NK-92 treated with Interleukin-12 subunit alpha and Interleukin-12 subunit beta, amount 100 ng/mL, for 24 hours (cell line): ENCODE results near the gene RNF39.
"Not testable (repeated sequence)": the region's sequence is repeated elsewhere in the genome, so short reads cannot be mapped to it uniquely, and the experiment has no call there.

Source experiments
- DNase-seq: peaks from one replicate; lab custom pipeline; 2025; lab: John Stamatoyannopoulos, UW

The RNF39 gene

DNA sequence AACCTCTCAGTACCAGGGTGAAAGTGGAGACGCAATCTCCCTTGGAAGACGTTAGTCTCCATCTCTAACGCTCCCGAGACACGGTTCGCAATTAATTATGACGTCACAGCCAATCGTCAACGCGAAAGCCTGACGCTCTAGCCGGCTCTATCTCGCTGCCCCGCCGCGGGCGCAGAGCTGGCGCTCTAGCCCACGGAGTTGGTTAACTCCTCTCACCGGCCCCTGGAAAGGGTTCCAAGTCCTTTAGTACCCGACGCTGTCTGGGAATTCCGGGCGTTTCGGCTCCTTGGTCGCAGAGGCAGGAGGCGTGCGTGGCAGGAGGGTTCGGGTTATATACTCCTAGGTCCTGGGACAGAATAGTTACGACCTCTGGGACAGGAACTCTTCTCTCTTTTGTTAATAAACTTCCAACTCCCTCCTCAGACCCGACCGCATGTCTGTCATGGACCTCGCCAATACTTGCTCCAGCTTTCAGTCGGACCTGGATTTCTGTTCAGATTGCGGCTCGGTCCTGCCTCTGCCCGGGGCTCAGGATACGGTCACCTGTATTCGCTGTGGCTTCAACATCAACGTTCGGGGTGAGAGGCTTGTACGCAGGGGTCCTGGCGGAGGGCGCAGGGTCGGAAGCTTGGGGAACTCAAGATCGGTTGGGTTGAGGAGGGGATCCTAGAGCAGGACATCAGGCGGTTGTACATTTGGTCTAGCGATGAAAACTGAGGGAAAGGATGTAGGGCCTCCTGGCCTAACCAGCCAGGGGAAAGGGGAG, 14.3 kb downstream of the RNF39 start, which contains the start of gene POLR1H:
Gene POLR1H (plus strand): TSS at position 174 of the 766 bp plus-strand sequence. CDS start 260 bp downstream, at position 434.
- peak; percentile 84 for DNase-seq

DNA sequence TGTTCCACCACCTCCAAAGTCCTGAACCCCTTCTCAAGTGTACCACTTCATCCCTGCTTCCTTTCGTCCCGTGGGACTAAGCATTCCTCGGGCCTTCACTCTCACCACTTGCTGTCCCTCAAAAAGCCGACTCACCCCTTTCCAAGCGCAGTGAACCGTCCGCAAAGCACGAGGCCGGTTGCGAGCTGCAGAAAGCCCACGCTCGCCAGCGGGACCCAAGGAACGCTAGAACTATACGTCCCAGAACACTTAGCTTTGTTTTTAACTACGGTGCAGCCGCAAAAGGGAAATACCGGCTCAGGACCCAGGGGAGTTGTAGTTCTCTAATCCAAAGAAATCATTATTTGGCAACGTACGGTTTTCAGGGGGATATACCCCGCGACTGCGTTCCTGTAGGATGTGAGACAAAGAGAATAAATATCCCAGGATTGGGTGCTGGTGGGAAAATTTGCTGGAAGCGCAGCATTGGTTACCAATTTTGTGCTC, 14.9 kb downstream of the RNF39 start:
- peak; percentile 14 for DNase-seq

DNA sequence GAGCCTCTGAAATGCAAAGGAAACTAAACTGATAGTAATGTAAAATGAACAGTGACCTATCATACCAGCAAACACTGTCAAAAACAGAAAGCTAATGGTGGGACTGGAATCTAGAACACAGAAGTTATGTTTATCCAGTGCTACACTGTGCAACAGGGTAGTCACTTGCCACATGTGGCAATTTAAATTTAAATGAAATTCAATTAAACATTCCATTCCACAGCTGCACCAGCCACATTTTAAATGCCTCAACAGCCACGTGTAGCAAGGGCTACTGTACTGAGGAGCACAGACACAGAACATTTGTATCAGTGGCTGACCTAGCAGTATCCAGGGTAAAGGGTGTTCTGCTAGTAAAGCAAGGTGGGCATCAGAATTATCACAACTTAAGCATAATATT, 20.1 kb downstream of the RNF39 start:
- DNase-seq, result no peak

DNA sequence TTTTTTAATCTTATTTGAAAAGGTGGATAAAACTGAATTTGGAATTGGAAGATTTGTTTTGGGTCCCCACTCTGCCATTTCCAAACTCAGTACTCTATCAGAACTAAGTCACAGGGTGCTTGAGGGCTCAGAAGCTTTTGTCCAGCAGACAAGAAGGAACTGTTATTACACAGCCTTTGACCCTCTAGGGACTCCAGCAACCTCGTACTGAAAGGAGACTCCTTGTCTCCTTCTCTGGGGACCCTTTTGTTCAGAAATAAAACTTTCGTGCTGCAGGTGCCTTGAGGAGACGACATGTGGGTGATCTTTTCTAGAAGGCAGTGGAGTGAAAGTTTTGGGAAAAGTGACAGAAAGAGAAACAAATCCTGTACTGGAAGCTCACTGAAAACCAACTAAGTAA, 21.9 kb downstream of the RNF39 start:
- no peak for DNase-seq

DNA sequence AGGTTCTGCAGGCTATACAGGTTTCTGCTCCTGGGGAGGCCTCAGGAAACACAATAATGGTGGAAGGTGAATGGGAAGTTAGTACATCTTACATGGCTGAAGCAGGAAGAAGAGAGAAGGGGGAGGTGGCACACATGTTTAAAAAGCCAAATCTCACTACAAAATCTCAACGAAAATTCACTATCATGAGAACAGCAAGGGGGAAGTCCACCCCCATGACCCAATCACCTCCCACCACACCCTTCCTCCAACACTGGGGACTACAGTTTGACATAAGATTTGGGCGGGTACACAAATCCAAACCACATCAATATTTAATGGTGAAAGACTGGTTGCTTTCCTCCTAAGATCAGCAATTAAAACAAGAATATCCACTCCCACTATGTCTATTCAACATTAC, 28.3 kb downstream of the RNF39 start:
- DNase-seq, result no peak

DNA sequence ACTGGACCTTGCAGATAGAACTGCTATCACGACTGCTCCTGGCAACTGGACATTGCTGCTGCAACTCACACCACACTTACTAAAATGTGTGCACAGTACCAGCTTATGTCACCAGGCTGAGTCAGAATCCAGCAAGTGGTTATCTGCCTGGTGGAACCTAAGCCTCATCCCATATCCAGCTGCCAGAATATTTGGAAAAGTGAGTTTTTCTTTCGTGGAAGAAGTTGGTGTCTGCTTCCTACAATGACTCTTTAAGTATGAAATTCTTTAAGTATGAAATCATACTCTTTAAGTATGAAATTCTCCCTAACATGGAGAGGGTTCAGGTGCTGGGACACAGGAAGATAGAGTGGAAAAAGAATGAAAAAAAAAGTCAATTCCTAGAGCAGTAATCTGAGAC, 30.9 kb downstream of the RNF39 start:
- DNase-seq, result no peak

DNA sequence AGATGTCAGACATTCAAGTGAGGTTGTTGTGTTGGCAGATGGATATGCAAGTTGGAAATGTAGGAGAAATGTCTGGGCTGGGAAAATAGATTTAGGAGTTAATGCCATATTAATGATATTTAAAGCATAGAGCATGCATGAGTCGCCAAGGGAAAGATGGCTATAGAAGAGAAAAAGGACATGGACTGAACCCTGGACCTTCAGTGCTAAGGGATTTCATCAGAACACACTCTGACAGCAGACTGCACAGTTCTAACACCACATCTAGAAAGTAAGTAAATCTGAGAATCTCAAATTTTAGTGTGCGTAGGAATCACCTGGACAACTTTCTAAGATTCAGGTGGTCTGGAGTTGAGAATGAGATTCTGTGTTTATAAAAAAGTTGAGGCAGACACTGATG, 31.8 kb downstream of the RNF39 start:
- no peak for DNase-seq

DNA sequence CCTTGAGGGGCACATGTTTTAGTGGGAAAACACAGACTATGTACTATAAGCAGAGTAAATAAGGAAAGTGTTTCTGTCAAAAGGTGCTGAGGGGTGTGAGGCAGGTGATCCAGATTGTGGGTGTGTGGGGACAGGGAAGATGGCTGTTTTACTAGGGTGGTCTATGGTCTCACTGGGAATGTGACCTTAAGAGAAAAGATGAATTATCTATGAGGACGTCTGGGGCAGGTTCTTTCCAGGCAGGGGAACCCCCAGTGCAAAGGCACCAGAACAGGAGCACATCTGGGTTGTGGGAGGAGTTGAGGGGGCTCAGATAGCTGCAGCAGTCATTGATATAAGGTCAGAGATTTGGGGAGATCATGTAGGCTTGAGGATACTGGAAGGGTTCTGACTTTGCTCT, 32.7 kb downstream of the RNF39 start:
- DNase-seq, result no peak

DNA sequence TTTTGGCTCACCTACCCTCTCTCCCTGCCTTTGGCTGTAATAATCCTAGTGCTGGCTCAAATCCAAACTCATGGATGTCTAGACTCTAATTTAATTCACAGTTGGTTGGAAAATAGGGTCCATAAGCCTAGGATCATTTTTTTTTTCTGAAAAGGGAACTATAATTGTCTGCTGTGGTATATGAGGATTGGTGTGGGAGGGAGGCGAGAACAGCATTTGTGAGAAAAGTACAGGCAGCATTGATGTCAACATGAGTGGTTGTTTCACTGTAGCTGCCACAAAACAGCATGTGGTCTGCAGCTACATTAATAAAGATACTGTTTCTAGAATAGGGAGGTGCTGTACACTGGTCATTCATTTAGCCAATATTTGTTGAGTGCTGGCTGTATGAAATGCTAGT, 33.1 kb downstream of the RNF39 start:
- no peak for DNase-seq

DNA sequence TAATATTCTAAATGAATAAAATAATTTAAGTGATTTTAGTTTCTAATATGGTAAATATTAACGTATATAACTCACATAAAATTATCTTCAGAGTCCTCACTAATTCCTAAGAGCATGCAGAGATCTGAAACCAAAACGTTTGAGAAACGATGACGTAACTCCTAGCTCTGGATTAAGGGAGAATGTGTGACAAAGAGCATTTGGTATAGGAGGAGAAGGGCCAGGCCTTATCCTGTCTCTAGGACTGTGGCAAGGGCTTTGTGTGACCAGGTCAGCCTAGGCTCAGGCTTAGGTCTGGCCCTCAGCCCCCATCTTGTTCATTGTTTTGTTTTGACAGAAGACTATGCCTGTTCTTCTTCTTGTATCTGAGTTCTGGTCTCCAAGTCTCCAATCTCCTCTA, 33.7 kb downstream of the RNF39 start:
- no peak for DNase-seq

DNA sequence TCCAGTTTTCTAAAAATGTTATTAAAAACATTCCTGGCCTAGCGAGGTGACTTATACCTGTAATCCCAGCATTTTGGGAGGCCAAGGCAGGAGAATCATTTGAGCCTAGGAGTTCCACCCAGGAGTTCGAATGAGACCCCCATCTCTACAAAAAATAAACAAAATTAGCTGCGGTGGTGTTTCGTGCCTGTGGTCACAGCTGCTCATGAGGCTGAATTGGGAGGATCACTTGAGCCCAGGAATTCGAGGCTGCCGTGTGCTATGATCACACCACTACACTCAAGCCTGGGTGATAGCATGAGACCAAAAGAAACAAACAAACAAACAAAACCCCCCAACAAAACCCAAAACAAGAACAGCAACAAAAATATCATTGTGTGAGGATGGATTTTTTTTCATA, 34.3 kb downstream of the RNF39 start:
- no peak for DNase-seq

DNA sequence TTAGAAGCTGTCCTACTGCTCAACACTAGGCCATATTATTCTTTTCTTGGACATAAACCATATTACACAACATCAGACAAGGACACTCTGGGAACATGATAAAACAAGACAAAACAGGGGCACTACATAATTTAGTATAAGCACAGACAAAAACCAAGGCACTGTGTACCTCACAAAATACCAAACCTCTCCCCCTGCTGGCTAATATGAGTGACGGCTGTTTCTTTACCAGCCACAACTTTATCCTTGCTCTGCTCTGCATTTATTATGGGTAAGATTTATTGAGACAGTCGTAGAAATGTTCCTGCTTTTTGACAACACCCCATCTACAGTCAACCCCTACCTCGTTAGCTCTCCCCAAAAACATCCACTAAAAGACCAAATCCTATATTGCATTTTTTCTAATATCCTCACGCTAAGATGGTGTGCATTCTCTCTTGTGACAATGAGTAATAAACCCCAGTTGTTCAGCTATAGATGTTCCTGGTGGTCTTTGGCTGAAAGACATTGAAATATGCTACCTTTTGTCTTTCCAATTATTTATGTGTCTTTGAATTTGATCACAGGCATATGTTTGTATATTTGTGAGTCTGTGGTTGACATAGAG, 38.3 kb downstream of the RNF39 start:
- no peak for DNase-seq

DNA sequence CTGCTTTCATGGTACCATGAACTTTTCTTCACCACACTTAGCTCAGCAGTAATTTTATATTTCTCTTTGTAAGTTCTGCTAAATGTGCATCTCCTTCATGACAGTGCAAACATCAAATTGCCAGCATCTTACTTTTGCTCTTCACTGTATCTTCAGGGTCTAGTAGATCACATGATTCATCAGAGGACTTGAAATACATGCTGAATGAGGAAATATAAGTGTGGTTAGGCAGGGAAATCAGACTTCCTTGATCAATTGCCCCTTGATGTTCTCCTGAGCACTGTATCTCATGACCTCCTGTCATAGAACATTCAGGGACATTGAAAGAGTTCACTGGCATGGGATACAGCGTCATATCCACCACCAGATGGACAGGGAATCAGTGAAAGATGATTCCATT, 39.8 kb downstream of the RNF39 start:
- DNase-seq, result no peak

DNA sequence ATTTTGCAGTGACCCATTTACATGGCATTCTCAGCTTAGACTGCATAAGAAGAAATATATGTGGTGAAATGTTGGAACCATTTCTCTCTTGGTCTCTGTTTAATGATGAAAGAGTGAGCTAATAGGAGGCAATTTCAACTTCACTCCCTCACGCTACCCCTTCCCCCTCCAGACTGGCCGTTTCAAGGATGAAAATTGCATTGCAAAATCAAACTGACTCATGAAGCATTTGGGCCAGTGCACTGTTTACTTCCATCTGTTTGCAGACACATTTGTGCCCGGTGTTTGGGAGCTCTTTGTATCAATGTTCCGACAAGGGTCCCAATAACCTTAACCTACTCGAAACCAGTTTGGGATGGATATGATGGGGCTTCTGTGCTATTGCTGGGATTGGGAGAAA, 42.1 kb downstream of the RNF39 start:
- DNase-seq, result not testable (repeated sequence)

DNA sequence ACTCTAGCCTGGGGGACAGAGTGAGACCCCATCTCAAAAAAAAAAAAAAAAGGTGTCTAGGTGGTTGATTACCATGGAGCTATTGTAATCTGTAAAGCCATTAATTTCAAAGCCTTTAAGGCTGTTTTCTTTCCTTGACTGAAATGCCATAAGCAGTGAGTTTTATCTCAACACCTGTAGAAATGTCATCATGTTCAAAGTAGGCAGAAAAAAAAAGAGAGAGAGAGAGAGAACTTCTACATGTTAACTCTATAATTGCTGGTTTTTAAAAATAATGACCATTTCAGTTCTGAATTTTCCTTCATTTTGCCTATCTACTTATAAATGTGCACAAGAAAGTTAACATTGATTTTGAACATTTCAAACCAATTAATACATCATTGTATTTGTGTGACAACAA, 44.2 kb downstream of the RNF39 start:
- DNase-seq, result no peak

DNA sequence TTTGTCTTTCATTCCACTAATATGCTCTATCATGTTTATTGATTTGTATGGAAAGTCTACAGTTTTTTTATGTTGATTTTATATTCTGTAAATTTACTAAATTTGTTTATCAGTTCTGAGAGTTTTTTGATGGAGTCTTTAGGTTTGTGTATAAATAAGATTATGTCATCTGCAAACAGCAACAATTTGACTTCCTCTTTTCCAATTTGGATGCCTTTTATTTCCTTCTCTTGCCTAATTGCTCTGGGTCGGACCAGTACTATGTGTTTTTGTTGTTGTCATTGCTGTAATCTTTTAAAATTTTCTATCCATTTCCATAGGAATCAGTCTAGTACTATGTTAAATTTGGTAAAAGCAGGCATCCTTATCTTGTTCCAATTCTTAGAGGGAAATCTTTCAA, 46.0 kb downstream of the RNF39 start:
- no peak for DNase-seq

DNA sequence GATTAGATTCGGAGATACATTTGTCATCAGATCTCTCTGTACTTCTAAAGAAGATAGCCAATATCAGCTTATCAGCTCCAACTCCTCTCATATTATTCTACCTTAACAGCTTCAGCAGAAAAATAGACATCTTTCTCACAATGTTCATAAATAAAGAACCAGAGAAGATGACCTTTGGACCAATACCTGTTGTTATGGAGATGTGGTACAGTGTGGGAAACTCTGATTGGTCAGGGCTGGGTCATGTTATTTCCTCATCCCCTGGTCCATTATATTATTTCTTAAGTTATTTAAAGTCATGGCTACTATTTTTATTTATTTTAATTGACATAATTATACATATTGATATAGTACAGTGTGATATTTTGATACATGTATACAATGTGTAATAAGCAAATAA, 50.4 kb downstream of the RNF39 start:
- DNase-seq, result no peak

DNA sequence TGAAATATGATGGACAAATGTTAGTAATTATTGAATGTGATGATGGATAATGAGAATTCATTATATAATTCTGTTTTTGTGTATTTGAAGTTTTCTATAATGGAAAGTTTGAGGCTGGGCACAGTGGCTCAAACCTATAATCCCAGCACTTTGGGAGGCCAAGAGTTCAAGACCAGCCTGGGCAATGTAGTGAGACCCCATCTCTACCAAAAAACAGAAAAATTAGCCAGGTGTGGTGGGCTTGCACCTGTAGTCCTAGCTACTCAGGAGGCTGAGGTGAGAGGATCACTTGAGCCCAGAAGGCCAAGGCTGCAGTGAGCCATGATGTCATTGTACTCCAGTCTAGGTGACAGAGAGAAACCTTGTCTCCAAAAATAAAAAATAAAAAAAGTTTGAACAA, 52.9 kb downstream of the RNF39 start:
- not testable (repeated sequence) for DNase-seq

DNA sequence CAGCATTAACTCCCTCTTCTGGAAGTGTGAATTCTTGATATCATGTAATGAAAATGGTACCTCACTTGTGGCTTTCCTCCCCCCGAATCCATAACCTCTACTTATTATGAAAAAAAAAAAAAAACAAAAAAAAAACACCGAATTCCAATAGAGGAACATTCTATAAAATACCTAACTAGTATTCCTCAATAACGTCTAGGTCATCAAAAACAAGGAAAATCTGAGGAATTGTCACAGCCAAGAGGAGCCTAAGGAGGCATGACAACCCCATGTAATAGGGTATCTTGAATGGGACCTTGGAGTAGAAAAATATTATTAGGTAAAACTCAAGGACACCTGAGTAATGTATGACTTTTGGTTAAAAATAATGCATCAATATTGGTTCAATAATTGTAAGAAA, 53.4 kb downstream of the RNF39 start:
- no peak for DNase-seq

DNA sequence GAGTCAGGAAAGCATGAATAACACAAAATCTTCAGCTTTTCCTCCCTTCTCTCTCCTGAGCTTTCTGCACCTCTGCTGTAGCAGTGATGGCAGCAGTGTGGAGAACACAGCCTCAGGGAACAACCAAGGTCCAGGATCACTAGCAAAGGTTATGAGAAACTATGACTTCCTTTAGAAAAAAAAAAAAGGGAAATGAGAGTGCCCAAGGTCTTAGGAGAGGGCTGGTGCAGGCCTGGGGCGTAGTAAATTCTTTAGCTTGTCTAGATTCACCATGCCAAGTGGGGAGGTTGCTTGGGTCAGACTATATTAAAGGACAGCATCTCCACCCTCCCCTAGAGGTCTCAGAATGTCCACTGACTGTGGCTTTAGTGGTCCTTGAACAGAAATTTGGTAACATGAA, 54.9 kb downstream of the RNF39 start:
- DNase-seq, result no peak
